ENCODE measurements around the gene GALNT9. TPM values are rescaled to one million over a fixed set of nuclear protein-coding genes. Genes with fewer than 3 reads are reported as not detected.

The GALNT9 gene
- total and polyA plus RNA-seq, 8 donors, result 0.17 to 5.0 (median 2.8) TPM; not detected in 1

GRCh38 chr12:132154941-132155770 lies 174.2 kb downstream of the GALNT9 start:
- peaks cover 0 to 19% of the 10 kb centered on the region in 2 donors for H3K36me3 ChIP-seq
- H3K27me3 ChIP-seq, result no peaks in the 10 kb centered on the region
- H3K4me3 ChIP-seq, result no peak overlapping the region
- DNase-seq (peak in 1 of 4 donors; percentile 70), ATAC-seq (no peak)
- H3K9me3 ChIP-seq, result no peaks in the 10 kb centered on the region
- no peak for TF ChIP-seq CTCF (IDR thresholded peaks at IDR 0.05)
- intact Hi-C loops (cut with DNase I), result no loop called here
- H3K4me1 ChIP-seq, result peaks cover 0 to 9% of the 10 kb centered on the region in 2 donors
- H3K27ac ChIP-seq, result no peak overlapping the region

GRCh38 chr12:132154341-132154761 lies 175.0 kb downstream of the GALNT9 start:
- intact Hi-C loops (cut with DNase I), result no loop called here
- peaks cover 0 to 19% of the 10 kb centered on the region in 2 donors for H3K36me3 ChIP-seq
- TF ChIP-seq CTCF (IDR thresholded peaks at IDR 0.05), result no peak
- H3K4me1 ChIP-seq, result peaks cover 0 to 9% of the 10 kb centered on the region in 2 donors
- H3K27ac ChIP-seq, result no peak overlapping the region
- DNase-seq, result peak in 1 of 4 donors; percentile 65
- H3K9me3 ChIP-seq, result no peaks in the 10 kb centered on the region
- ATAC-seq, result peak; percentile 6
- no peaks in the 10 kb centered on the region for H3K27me3 ChIP-seq
- no peak overlapping the region for H3K4me3 ChIP-seq

GRCh38 chr12:132153501-132154340 lies 175.7 kb downstream of the GALNT9 start:
- peaks cover 0 to 20% of the 10 kb centered on the region in 2 donors for H3K36me3 ChIP-seq
- peak; percentile 86 to 91 for TF ChIP-seq CTCF (IDR thresholded peaks at IDR 0.05)
- intact Hi-C loops (cut with DNase I), result no loop called here
- DNase-seq (peak in 3 of 4 donors; percentile 76 to 88 (median 87)), ATAC-seq (peak; percentile 97)
- H3K27me3 ChIP-seq, result no peaks in the 10 kb centered on the region
- H3K27ac ChIP-seq, result no peak overlapping the region
- H3K4me3 ChIP-seq, result no peak overlapping the region
- H3K4me1 ChIP-seq, result peaks cover 0 to 9% of the 10 kb centered on the region in 2 donors
- H3K9me3 ChIP-seq, result no peaks in the 10 kb centered on the region

- intact Hi-C loops (cut with DNase I), result no loop called here
- no peak for ATAC-seq
- TF ChIP-seq CTCF (IDR thresholded peaks at IDR 0.05), result no peak
- no peaks in the 10 kb centered on the region for H3K9me3 ChIP-seq
- H3K4me3 ChIP-seq, result no peak overlapping the region
- H3K36me3 ChIP-seq, result peaks cover 0 to 28% of the 10 kb centered on the region in 2 donors
- peaks cover 0 to 9% of the 10 kb centered on the region in 2 donors for H3K4me1 ChIP-seq
- no peak overlapping the region for H3K27ac ChIP-seq
- peak in 1 of 4 donors; percentile 68 for DNase-seq
- H3K27me3 ChIP-seq, result no peaks in the 10 kb centered on the region
These were observed 176.4 kb downstream of the GALNT9 start for GRCh38 chr12:132152953-132153352.

GRCh38 chr12:132152411-132152821 lies 177.0 kb downstream of the GALNT9 start:
- no peak overlapping the region for H3K27ac ChIP-seq
- peaks cover 0 to 33% of the 10 kb centered on the region in 2 donors for H3K36me3 ChIP-seq
- H3K4me1 ChIP-seq, result peaks cover 0 to 9% of the 10 kb centered on the region in 2 donors
- no peak overlapping the region for H3K4me3 ChIP-seq
- no peak for TF ChIP-seq CTCF (IDR thresholded peaks at IDR 0.05)
- peak in 1 of 4 donors; percentile 73 for DNase-seq
- H3K9me3 ChIP-seq, result no peaks in the 10 kb centered on the region
- no peaks in the 10 kb centered on the region for H3K27me3 ChIP-seq
- ATAC-seq, result no peak
- intact Hi-C loops (cut with DNase I), result no loop called here

All from left lung (tissue), 10 donors.